Measurements from ENCODE around the gene ASB15. TPM values are rescaled to one million over a fixed set of nuclear protein-coding genes. Genes with fewer than 3 reads are reported as not detected.
A peak's percentile ranks its signal among the peaks of the same experiment; 100 is the strongest.

Gene ASB15
- total RNA-seq, 1 donor from 2014 or later = 0.59 TPM

DNA sequence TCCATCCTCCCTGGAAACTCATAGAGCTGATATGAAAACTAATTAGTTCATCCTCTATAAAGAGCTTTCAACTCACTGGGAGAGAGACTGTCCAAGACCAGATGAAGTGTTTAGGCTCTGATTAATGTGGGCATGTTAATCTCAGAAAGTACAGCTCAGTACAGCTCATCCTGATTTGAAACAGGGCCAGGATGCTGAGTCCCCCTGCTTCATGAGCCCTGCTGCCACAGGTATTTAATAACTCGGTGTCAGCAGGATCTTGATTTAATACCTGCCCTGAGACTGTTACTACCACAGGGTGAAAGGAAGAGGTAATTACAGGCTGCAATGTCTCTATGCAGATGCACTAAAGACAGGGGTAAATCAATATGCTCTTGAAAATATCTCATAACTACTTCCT lies 64.9 kb downstream of the ASB15 start:
- DNase-seq = no peak

DNA sequence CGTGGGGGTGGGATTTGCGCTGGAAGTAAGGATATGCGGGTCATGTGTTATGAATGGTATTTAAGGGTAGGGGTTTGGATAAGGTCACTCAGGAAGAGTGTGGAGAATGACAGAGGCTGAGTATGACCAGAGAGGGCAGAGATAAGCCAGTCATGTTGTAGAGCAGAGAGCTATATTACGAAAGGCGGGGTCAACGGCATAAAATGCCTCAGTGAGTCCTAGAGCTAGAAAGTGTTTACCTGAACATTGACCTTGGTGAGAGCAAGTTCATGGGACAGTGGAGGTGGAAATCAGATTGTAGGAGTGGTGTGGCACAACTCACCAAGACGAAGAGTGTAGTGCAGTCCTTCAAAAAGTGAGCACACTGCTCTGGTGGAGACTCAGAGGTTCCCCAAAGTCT lies 67.9 kb downstream of the ASB15 start:
- no peak for DNase-seq

- no peak for DNase-seq
Measured at GRCh38 chr7:123673137-123673732, 71.6 kb downstream of the ASB15 start.

- DNase-seq = no peak
Measured at GRCh38 chr7:123673752-123674398, 72.3 kb downstream of the ASB15 start.

DNA sequence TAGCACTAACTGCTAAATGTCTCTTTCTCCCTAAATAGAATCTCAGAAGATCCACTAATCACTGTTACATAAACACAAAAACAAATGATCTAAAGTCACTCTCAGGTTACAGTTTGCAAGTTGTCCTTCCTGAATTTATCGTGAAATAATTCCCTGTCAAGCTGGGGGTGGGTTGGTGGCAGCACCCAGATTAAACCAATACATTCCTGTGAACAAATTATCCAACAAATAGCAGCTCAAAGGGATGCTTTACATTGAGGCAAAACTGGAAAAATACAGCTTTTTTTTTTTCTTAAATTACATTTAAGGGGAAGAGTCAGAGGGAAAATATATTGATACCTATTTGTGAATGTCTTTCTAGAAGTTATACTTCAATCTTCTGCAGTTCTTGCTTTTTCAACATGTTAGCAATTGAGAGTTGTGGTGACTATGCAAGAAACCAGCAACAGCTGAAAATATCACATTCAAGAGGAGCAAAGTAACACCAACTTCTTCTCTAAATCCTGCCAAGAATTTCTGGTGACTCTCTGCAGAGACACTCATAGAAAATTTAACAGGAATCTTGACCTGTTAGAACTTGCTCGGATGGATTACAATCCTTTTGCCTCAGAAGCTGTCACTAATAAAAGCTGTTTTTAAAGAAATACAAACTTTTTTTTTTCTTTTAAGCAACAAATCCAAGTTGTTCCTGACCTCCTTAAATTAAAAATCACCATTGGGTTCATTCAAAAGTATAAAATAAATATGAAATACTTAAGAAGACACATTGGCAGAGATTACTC lies 73.0 kb downstream of the ASB15 start:
- DNase-seq = no peak

GRCh38 chr7:123675181-123675473 lies 73.5 kb downstream of the ASB15 start:
- DNase-seq = peak; percentile 5

DNA sequence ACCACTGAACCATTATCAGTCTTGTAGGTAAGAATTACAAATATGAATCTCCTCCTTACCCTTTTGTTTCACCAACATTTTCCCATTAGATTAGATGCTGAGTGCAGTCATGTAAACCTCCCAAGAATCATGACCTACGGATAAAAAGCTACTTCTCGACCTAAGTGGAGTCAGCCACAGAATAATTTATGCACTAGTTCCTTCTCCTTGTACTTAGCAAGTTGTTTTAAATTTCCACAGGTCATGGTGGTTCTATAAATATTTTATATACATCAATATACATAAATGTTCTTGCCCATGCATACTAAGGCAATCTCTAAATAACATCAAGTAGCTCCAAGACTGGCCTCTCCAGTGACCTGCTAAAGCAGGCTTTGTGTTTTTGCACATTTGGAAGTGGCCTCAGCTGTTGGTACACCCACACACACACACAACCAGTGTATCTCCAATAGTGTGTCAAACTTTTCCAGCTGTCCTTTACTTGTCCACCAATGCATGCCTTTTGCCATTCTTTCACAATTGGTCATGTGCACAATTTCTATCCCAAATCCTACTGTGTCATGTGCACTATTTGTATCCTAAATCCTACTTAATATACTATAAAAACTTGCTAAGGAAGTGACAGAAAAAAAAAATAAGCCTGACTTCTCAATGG lies 75.6 kb downstream of the ASB15 start:
- no peak for DNase-seq

GRCh38 chr7:123679614-123680013 lies 78.0 kb downstream of the ASB15 start:
- DNase-seq = no peak

DNA sequence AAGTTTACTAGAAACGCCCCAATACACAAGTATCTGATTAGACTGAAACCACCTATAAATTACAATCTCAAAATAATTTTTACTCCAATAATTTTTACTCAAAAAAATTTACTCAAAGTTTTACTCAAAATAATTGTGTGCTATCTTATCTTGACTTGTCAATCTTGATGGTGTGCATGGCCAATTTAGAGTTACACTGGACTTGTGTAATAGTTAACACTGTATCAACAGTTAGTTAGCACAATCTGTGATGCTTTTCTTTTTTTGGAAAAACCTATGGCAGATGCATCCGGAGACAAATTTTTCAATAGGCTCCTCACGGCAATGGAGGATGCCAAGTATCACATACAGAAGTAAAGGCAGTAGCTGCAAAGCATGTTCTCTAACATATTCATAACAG lies 79.0 kb downstream of the ASB15 start:
- DNase-seq = no peak

GRCh38 chr7:123681561-123681960 lies 79.9 kb downstream of the ASB15 start:
- no peak for DNase-seq

DNA sequence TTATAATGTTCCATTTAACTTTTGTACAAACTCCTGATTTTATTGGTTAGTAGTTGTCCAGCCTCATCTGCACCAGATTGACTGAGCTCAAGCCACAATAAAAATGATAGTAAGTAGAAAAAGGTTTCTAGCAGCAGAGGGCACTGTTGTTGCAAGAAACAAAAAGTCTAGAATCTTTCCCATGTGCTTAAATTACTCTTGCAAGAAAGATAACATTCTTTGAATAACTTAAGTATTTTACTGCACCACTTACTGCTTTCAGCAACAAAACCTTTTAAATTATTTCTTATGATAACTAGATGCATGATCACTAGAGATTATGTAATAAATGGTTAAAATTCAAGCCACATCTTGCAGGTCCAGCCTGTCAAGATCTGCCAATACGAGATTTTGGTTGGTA lies 81.1 kb downstream of the ASB15 start:
- peak; percentile 10 for DNase-seq

GRCh38 chr7:123687161-123687560 lies 85.5 kb downstream of the ASB15 start:
- no peak for DNase-seq

DNA sequence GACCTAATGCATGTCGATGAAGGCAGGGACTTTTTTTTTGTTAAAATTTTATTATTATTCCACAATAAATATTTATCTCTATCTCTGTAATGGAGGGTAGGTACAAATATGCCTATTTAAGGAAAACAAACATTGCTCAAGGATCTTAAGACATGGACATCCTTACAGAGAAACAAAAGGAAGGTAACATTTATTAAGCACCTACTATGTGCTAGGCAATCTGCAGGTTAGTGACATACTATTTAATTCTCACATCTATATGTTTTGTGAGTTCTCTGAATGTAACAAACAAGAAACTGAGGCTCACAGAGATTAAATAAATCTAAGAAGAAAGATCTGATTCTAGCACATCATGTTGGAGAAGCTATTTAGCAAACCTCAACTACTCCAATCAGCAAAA lies 86.1 kb downstream of the ASB15 start:
- no peak for DNase-seq

Other genes with a start within 250 kb of the ASB15 start
- gene IQUB, start 67.2 kb upstream of the ASB15 start, total RNA-seq = 0.49 TPM
- 64.8 TPM for gene NDUFA5, start 44.0 kb upstream of the ASB15 start, total RNA-seq
- gene LMOD2, start 54.0 kb downstream of the ASB15 start, total RNA-seq = 16.2 TPM
- gene WASL, start 147.2 kb downstream of the ASB15 start, total RNA-seq = 26.1 TPM
- not detected for gene HYAL4, start 243.3 kb downstream of the ASB15 start, total RNA-seq